Astrocyte of the spinal cord (primary cell): Measurements from ENCODE around the gene DNAH2.
A peak's percentile ranks its signal among the peaks of the same experiment; 100 is the strongest.

Experiments used
- DNase-seq: peaks from one replicate; pipeline ENCODE4 v3.0.0; 2011; ENCODE audit warnings: low read depth, low spot score
- H3K4me3 ChIP-seq: 2 replicates; pipeline ENCODE4 v1.5.1; 2011; ENCODE audit warnings: low read depth, mild to moderate bottlenecking, low read length, moderate library complexity
- CTCF ChIP-seq: IDR thresholded peaks from 2 replicates; pipeline ENCODE4 v1.5.1; 2012; ENCODE audit warnings: low read depth, mild to moderate bottlenecking, low read length, inconsistent platforms
- in situ Hi-C: cut with HindIII; loops from 2 replicates; pipeline ENCODE4 v1.10.0; 2017; ENCODE audit warnings: low sequenced_read_pairs

The DNAH2 gene

GRCh38 chr17:7824021-7824924, 106.7 kb downstream of the DNAH2 start:
- in situ Hi-C loops, result no loop called here
- no peak for TF ChIP-seq CTCF
- H3K4me3 ChIP-seq, result no peak overlapping the region
- no peak for DNase-seq

GRCh38 chr17:7825206-7825990, 107.9 kb downstream of the DNAH2 start:
- TF ChIP-seq CTCF, result no peak
- H3K4me3 ChIP-seq, result no peak overlapping the region
- DNase-seq, result no peak
- in situ Hi-C loops, result no loop called here

GRCh38 chr17:7830616-7831015, 113.1 kb downstream of the DNAH2 start:
- DNase-seq, result no peak
- H3K4me3 ChIP-seq, result no peak overlapping the region
- in situ Hi-C loops, result no loop called here
- TF ChIP-seq CTCF, result no peak

- in situ Hi-C loops, result no loop called here
- H3K4me3 ChIP-seq, result no peak overlapping the region
Observed at GRCh38 chr17:7831233-7831632, 113.7 kb downstream of the DNAH2 start.

GRCh38 chr17:7832431-7832830, 114.9 kb downstream of the DNAH2 start:
- in situ Hi-C loops, result no loop called here
- no peak overlapping the region for H3K4me3 ChIP-seq
- no peak for TF ChIP-seq CTCF
- no peak for DNase-seq

More at GRCh38 chr17:7831233-7831632, 113.7 kb downstream of the DNAH2 start:
- no peak for TF ChIP-seq CTCF
- DNase-seq, result no peak

GRCh38 chr17:7833011-7833794, 115.7 kb downstream of the DNAH2 start:
- peak overlapping the region; percentile 74 for H3K4me3 ChIP-seq
- DNase-seq, result no peak
- TF ChIP-seq CTCF, result no peak
- in situ Hi-C loops, result no loop called here
